ENCODE results near the gene ZMAT5. TPM values are rescaled to one million over a fixed set of nuclear protein-coding genes. Genes with fewer than 3 reads are reported as not detected.

The ZMAT5 gene
- polyA plus RNA-seq, 1 donor: 19.2 TPM

DNA sequence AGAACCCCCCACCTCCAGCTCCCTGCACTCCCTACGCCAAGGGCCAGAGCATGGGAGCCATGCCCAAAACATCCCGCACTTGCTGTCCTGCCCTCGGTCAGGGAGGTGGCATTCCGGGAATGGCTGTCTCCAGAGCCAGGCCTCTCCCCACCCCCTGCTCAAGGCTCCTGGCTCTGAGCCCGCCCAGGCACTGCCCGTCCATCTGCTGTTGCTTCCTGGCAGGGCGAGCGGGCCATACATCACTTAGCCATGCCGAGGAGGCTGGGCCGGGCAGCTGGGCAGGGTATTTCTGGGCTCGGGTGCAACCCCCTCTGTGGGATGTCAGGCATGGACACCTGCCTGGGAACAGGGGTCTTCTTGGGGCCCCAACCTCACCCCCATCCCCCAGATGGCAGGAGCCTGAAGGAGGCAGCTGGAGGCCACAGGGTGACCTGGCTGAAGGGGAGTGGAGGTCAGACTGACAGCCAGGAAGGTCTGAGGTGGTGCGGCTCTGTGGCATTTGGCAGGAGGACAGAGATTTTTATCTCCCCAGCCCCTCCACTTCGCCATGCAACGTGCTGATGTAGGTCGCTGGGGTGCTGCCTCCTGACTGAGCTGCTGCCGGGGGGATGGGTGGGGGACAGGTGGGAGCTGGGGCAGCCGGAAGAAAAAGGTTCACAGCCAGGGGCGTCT lies 55.7 kb downstream of the ZMAT5 start:
- DNase-seq: no peak

DNA sequence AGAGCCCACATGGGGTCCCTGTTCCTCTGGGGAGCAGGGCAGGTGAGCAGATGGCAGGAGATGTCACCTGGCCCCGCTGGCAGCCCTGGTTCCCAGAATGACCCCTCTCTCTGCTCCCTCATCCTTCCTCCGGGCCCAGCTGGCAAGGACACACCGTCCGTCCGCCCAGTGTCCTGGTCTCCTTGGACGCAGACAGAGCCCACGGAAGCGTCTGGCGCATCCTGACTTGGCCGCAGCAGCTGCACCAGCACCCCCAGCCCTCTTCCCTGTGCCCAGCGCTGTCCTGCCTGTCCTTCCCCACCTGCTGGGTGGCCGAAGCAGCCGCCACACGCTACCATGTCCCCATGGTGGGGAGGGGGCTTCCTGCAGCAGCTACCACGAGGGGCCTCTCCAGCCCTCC lies 56.6 kb downstream of the ZMAT5 start:
- DNase-seq: no peak

DNA sequence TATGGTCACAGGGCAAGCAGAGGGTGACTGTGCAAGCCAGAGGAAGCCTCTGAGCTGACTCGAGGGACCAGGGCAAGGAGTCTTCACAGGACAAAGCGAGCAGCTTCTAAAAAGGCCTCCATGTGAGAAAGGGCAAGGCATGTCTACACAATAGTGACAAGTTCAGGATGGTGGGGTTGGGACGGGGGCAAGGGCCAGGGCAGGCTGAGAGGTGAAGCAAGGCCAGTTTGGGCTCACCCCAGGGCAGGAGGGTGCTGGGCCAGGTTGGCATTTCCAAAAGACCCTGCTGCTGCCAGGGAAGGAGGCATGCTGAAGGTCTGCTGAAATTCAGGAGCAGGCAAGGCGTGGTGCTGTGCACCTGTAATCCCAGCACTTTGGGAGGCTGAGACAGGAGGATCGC lies 59.3 kb downstream of the ZMAT5 start:
- no peak for DNase-seq

DNA sequence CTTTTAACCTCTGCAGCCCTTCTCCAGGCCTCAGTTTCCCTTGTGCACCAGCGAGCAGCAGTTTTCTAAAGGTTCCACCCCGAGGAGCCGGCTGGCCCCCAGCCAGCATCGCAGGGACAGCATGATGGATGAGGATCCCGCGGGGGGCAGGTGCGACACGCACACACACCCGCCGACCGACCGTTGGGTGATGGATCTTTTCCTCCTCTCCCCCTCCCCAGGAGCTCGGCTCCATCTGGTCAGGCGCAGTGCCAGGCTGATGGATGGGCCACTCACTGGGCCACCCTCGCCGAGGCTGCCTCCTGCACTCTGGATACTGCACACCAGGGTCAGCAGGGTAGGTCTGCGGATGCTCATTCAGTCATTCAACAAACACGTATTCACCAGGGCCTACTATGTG lies 59.8 kb downstream of the ZMAT5 start:
- DNase-seq: no peak

DNA sequence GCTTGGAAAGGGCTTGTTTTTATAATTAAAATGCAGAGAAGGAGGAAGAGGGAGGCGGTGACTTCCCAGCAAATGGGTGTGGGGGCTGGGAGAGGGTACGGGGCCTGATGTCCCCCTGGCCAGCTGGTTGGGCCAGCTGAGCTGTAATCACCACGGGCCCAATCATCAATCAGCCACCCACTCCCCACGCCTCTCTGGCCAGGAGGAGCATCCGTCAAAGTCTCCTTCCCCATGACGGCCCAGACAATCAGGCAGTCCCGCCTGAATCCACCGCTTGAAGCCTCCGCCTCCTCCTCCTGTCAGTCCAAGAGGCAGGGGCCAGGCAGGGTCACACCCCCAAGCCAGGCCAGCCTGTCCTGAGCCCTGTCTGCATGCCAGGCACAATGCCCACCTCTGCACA lies 60.3 kb downstream of the ZMAT5 start:
- no peak for DNase-seq

DNA sequence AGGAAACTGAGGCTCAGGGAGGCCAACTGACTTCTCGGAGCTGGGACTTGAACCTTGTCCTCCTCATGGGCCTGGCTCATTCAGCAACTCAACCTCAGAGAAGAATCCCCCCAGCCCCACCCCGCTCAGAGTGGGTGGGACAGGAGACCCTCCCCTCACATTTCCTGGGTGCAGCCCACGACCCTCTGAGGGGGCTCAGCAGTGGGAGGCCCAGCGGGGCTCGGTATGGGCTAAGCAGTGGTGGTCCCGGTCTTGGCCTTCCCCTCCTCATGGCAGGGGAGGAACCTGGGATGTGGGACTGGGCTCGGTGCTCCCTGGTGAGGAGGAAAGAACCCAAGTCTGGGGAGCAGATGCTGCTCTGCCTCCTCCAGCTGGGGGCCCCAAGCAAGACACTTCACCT lies 61.2 kb downstream of the ZMAT5 start:
- no peak for DNase-seq

DNA sequence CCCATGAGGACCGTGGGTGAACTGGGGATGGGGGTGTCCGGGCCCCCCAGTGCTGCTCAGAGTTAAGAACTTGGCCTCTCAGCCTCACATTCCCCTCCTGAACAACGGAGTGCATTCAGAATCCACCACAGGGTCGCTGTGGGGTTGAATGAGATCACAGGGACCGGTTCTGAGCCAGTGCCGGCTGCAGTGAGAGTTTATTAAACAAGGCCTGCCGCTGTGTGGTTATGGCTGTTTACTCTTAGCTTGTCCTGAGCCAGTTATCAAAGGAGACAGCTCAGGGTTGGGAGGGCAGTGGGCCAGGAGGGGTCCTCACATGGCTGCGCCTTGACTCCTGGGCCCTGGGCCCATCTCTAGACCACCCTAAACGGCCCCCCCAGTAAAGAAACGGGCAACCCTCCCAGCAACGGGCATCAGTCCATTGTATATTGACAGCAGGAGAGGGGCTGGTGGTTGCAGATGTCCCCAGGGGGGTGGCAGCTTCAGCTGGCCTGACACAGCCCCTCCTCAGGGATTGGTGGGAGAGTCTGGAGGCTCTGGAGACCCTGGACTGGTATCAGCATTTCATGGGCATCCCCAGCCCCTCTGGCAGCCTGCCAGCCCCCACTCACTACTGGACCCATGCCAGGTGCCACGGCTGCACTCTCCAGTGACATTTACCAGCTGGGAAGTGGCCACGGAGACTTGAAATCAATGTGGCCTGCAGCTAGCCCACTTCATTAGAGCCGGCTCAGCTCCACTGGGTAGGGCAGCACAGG lies 62.1 kb downstream of the ZMAT5 start:
- DNase-seq: peak; percentile 49

DNA sequence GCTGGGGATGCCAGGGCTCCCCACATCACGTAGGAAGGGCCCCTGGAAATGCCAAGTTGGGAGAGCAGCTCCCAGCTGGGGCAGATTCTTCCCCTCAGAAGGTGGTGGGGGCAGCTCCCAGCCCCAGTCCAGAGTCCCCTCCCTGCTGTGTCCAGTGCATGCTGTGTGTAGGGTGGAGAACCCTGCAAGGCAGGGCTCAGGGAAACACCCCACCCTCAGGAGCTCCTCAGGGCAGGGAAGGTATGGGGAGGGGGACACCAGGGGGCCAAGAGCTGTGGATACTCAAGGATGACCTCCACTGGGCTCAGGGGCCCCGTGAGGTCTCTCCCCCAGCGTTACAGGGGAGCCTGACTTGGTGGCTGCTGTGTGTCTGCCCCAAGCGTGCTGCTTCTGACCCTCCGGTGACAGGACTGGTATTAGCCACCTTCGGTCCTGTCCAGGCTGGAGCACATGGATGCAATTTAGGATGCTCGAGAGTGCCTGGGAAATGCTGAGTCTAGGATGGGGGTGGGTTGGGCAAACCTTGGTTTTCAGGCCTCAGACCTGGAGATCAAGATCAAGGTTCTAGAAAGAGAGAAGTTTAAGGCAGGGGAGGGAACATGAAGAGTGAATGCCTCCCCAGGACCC lies 63.1 kb downstream of the ZMAT5 start:
- no peak for DNase-seq

DNA sequence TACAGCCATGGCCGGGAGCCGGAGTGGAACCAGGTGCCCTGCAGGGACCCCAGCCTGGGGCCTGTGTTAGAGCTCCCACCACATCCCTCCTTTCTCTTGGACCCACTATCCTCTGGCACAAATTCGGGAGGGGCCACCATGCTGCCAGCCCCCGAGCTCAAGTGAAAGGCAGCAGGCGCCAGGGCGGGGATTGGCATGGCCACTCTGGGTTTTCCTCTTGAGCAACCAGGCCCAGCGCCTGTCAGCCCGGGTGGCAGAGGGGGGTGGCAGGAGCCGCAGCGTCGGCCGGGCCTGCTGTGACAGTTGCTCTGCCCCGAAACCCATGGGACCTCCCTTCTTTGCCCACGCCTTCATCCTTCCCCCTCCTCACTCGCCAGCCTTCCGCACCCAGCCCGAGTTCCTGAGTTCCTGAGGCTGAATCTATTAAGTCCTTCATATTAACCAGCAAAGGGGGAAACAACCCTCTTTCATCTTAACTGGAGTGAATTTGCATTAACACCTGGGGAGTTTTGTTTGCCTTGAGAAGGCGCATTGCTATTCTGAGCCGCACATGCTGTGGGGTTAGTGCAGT lies 63.8 kb downstream of the ZMAT5 start:
- DNase-seq: no peak

DNA sequence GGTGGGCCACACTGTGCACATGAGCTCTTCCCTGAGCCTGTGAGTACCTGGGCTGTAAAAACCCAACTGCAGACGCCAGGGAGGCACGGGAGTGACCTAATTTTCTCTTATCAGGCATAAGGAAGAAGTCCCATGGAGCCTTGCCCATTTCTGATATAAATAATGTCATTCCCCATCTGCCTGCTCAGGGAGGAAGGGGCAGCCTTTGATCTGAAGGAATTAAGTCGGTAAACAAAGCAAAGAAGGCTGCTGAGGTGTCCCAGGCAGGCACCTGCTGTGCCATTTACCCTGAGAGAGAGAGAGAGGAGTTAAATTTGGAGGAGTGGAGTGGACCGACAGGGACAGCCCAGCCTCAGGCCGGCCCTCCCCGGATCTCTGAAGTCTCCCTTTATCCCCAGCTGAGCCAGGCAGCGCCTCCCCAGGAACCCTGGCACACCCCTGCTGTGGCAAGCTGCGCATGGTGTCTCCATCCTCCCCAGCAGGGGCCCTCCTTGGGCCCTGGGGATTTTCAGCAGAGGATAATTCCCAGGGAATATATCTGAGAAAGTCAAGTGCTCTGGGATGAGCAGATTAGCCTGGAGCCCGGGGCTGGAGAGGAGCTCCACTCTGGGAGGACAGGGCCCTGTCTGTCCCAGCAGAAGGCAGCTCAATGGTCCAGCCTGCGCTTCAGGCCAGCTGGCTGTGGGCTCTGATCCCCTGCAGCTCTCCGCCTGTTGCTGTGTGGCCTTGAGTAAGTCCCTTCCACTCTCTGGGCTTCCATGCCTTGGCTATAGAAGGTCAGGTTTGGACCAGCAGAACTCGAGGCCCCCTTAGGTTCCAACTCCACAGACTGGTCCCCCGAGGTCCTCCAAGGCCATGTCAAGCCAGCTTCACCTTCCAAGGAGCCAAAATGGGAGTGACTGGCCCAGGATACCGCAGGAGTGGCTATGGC lies 64.5 kb downstream of the ZMAT5 start:
- no peak for DNase-seq

DNA sequence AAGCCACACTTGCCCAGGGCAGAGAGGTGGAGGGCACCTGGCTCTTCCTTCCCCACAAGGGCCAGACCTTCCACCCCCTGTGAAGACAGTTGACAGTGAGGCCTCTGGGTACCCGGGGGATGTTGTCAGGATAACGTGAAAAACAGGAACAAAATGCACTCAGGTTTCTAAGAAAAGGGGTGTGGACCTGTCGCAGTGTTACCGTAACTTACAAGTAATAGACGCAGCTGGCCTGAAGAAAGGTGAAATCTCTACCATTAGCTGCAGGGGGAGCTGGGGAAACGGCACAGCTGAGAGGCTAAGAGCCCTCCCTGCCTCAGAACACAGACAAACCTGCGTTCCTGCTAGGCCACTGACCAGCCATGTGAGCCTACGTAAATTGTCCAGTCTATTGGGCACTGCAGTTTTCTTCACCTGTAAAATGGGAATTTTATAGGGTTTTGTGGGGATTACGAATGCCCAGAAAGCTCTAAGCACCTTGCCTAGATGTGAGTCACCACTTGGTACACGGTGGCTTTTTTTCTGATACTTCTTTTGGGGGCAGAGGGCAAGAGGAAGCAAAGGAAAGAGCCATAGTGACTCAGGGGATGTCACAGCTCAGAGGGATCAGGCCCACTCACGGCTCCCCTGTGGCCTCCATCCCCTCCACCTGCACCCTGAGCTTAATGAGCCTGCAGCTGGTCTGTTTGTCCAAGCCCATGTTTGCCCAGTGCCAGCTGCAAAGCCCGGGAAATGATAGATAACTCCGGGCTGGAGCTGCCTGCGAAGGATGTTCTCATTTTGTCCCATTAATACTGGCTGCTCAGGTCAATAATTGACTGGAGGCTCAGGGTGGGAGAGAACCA lies 65.4 kb downstream of the ZMAT5 start:
- DNase-seq: no peak

DNA sequence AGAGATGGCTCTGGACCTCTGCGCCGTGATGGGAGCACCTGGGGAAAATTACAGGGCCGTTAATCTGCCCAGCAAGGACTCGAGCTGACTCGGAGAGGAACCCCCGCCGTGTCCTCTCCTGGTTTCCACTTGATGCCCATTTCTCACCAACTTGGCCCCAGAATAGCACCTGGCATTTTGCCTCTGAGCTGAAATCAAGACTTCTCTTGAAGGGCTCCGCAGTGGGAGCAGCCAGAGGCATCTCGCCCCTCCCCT lies 66.0 kb downstream of the ZMAT5 start:
- DNase-seq: no peak

DNA sequence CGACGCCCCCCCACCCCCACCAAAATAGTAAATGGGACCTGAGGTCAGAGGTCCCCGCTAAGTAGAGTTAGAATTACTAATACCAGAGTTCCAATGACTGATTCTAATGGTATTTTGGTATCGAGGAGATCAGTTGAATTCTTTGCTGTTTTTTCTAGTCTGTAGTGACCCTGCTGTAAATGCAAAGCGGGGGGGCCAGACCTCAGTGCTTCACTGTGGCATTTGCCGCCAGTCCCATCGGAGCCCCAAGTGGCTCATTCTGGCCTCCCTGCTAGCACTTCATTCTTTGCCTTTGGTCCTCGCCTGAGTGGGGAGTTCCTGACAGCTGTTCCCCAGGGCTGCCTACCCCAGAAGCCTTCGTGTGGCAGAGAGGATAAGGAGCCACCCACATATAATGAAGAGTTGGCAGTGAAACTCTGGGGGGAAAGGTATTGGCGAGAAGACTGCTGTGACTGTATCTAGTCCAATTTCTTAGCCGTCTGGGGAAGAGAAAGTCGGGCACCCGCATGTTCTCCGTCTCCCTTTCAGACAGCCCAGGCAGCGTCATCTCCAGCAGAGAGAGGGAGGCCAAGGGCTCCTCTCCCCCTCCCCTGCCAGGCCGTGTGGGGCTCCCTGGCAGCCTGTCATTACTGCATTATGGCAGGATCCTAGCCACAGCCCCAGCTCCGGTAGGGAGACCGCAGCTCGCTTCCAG lies 66.5 kb downstream of the ZMAT5 start:
- DNase-seq: no peak

DNA sequence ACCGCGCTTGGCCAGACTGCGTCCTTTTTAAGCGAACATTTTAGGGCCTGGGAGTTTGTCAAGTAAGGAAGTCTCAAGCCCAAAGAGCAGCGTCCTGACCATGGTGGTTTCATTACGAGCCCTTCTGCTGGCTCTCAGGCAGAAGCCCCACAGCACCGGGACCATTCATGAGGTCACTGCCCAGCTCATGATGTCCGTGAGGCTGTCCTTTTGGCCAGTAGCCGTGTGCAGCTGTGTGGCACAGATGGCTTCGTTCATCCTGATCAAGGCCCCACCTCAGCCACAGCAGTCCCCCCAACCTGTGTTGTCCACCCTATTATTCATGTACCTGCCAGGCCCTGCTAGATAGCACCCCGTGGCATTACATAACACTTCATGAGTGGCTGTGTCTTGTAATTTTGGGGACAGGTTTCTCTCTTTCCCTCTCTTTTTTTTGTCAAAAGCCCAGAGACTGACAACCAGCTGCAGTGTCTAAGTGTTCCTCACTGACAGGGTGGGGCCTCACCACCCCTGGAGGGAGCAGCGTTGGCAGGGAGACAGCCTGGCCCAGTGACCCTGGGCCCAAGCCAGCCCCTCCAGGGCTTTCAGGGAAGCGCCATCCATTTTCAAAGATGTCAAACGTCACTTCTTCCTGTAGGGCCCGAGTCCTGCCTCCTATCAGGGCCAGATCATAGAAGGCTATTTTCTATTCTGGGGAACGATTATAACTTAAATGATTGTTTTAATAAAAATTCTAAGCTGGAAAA lies 68.8 kb downstream of the ZMAT5 start:
- no peak for DNase-seq

DNA sequence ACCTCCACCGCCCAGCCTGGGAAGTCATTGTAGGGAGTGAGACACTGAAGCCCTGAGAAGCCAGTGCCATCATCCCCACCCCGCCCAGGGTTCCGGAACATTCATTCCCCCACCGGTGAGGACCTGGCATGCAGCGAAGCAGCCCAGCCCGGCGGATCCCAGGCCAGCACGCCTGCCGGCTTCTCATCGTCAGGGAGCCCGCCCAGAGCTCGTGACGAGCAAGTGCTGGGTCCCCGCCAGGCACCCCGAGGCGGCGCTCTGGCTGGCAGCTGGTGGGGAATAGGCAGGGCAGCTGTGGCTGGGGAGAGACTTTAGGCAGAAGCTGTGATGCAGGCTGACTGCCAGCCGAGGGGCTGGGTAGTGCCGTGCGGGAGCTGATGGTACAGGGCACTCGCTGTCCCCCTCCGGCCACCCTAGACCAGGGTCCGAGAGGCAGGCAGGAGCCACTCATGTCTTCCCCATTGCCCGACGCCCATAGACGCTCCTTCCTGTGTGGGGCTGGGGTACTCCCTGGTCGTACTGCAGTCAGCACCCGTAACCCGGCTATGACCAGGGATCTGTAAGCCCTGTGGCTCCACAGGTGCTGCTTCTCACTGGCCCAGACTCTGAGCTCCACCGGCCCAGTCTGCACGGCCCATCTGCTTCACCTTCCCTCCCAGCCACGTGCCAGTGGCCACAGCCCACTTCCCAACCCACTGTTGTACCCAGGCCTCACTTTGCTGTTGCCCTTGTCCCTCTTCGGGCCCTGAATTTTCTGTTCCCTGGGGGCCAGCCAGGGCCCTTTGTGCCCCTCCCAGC lies 71.5 kb downstream of the ZMAT5 start:
- DNase-seq: no peak

DNA sequence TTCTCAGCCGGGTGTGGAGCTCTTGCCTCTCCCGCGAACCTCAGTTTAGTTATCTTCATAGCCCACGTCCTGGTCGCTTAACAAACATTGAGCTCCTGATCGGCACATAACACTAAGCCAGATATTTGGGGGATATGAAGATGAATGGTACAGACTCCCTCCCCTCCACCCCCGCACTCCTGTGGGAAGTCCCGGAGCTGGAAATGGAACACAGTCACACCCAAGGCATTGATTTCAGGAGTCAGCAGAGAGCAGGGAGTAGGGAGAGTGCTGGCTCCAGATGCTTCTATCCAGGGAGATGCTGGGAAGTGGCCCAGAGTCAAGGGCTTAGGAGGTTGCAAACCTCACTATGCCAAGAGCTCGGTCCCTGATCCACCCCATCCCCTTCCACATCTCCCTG lies 73.1 kb downstream of the ZMAT5 start:
- DNase-seq: no peak

DNA sequence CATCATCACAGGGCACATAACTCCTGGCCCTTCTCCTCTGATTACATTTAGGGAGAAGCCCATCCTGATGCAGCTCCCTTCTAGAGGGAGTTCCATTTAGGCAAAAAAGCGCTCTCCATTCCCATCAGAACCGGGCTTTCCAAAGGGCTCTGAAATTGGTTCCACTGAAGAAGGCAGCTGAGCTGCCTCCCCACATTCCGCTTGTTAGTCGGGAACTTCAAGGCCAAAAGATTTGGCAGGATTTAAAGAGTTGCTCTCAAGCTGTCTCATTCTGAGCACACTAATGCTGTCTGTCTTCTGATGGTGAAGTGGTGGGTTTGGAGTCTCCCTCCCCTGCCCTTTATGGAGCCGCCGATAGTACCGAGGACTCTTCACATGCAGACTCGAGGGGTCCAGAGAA lies 73.6 kb downstream of the ZMAT5 start:
- no peak for DNase-seq

DNA sequence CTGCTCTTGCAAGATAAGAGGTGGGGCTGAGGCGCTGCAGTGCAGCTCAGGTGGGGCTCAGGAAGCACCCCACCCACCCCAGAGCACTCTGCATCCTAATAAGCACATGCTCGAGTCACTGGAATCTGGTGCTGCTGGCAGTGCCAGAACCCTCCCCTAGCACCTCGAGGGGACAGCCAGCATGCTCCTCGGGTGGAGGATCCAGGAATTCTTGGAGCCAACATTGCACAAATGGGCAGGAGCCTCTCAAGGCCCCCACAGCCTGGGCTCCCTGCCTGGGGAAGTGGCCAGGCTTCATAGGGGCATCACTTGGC lies 74.5 kb downstream of the ZMAT5 start:
- DNase-seq: no peak

DNA sequence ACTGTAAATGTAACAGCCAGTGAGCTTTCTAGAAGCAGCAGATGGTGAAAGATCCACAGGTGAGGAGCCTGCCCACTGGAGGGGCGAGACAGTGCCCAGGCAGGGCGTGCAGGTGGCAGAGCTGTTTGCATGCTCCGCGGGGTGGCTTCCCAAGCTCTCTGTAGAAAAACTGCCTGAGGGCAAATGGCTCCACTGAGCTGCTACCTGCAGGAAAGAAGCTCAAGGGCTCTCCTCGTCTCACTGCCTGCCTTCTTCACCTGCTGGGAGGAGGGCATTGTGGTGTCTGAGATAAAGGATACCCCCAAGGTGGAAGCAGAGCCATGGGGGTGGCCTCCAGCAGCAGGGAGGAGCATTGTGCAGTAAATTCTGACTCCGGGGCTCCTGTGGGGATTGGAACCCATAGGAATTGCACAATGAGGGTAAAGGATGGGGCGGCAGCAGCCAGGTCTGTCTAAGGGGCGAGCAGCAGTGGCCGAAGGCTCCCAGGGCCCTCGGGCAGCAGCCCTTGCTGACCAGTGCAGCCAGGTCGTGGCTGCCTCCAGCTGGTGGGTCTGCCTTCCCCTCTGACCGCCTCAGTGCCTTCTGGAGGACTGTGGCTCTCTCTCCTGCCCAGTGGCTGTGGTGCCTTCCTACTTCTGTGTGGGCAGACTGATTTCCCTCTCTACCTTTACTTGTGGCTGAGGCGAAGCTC lies 75.0 kb downstream of the ZMAT5 start:
- DNase-seq: no peak
